HepG2 (cell line): ENCODE measurements around the gene SHROOM2. TPM values are rescaled to one million over a fixed set of nuclear protein-coding genes. Genes with fewer than 3 reads are reported as not detected.

Experiments used
- ATAC-seq: fragments of 200-7000 bp; cut with Tn5 transposase; 3 replicates; pipeline ENCODE4 v1.9.1; 2020; ENCODE audit warnings: mild to moderate bottlenecking, moderate library complexity
- BruUV-seq: library from RNA; stranded (reverse); fragments of 400-500 nt; replicated peaks from 2 replicates; lab custom pipeline; 2021; lab: Mats Ljungman, UMichigan
- CTCF ChIA-PET: fragments of 300-600 bp; formaldehyde crosslinking; extraction: SDS; loops from one replicate; lab custom pipeline; 2021; ENCODE audit warnings: low total read pairs, inconsistent platforms, low intra/inter-chr PET ratio; lab: Yijun Ruan, JAX
- POLR2A ChIA-PET: fragments of 350-600 bp; sonication (Branson Sonifier 250); formaldehyde crosslinking; loops from one replicate; lab custom pipeline; 2020; ENCODE audit warnings: antibody characterized with exemption, inconsistent platforms; lab: Yijun Ruan, JAX
- DNase-seq: peaks from one replicate; pipeline ENCODE4 v3.0.0-alpha.2; 2015; ENCODE audit warnings: low spot score
- FAIRE-seq: peaks from 3 replicates; lab custom pipeline; 2011; peaks lifted over from hg19 to GRCh38; lab: Jason Lieb, UNC
- H2AFZ ChIP-seq: one replicate; pipeline ENCODE4 v1.6.1; 2011; ENCODE audit warnings: low read length, inconsistent platforms
- H3K27ac ChIP-seq: fragments of 300-600 bp; 3 replicates; pipeline ENCODE4 v1.8.0; 2011; ENCODE audit warnings: mixed run types, mild to moderate bottlenecking, mixed read lengths, low read length, inconsistent platforms; ENCODE audit not compliant: insufficient read depth; ENCODE audit errors: extremely low read length
- H3K27me3 ChIP-seq, 2 experiments: fragments of 200-600 bp in 1 of 2; 2 replicates in 1 of 2; 3 replicates in 1 of 2; pipeline versions ENCODE4 v1.6.0 to v1.8.0; 2011; ENCODE audit warnings: low read length in 2 of 2, mild to moderate bottlenecking in 2 of 2, moderate library complexity in 2 of 2, inconsistent platforms in 1 of 2; ENCODE audit not compliant: insufficient read depth in 2 of 2, control insufficient read depth in 1 of 2
- H3K36me3 ChIP-seq, 2 experiments: fragments of 200-600 bp in 1 of 2; replicated peaks in 1 of 2; 2 replicates in 1 of 2; 3 replicates in 1 of 2; pipeline versions ENCODE4 v1.5.1 to v1.8.0; 2011; ENCODE audit warnings: low read length in 2 of 2, inconsistent platforms in 1 of 2; ENCODE audit not compliant: insufficient read depth in 2 of 2, control insufficient read depth in 1 of 2
- H3K4me1 ChIP-seq: 2 replicates; pipeline ENCODE4 v1.5.1; 2012; ENCODE audit warnings: low read length, inconsistent platforms; ENCODE audit not compliant: insufficient read depth
- H3K4me2 ChIP-seq: 2 replicates; pipeline ENCODE4 v1.6.0; 2011; ENCODE audit warnings: low read depth, low read length, inconsistent platforms
- H3K4me3 ChIP-seq, 3 experiments: fragments of 200-600 bp in 1 of 3; sonication (generic), shearing (Covaris generic) in 1 of 3; replicated peaks in 1 of 3; 2 replicates each; pipeline ENCODE4 v1.5.1; 2011 to 2016; ENCODE audit warnings: low read length in 3 of 3, inconsistent platforms in 2 of 3, low read depth in 2 of 3, mild to moderate bottlenecking in 2 of 3, control low read depth in 1 of 3, mixed read lengths in 1 of 3; ENCODE audit not compliant: insufficient read depth in 1 of 3
- H3K79me2 ChIP-seq: one replicate; pipeline ENCODE4 v1.6.1; 2011; ENCODE audit warnings: low read length, inconsistent platforms; ENCODE audit not compliant: insufficient read depth
- H3K9ac ChIP-seq: 2 replicates; pipeline ENCODE4 v1.6.0; 2011; ENCODE audit warnings: mild to moderate bottlenecking, low read depth, low read length, inconsistent platforms; ENCODE audit not compliant: insufficient read depth
- H3K9me3 ChIP-seq: 2 replicates; pipeline ENCODE4 v1.5.1; 2012; ENCODE audit warnings: mild to moderate bottlenecking, low read length
- H4K20me1 ChIP-seq: 2 replicates; pipeline ENCODE4 v1.6.0; 2011; ENCODE audit warnings: inconsistent platforms, mild to moderate bottlenecking, low read length, moderate library complexity; ENCODE audit not compliant: insufficient read depth
- ELF3 ChIP-seq: IDR thresholded peaks from 2 replicates; pipeline ENCODE4 v1.6.1; 2016; ENCODE audit warnings: missing genetic modification reagents, missing compliant biosample characterization
- NFKBIZ ChIP-seq: IDR thresholded peaks from 2 replicates; pipeline ENCODE4 v1.6.1; 2018; ENCODE audit warnings: missing genetic modification reagents, missing compliant biosample characterization
- NKX3-1 ChIP-seq: sonication (generic); formaldehyde crosslinking; IDR thresholded peaks from 2 replicates; pipeline ENCODE4 v1.5.0; 2020; ENCODE audit warnings: missing genetic modification reagents
- RORA ChIP-seq: sonication (generic); formaldehyde crosslinking; IDR thresholded peaks from 2 replicates; pipeline ENCODE4 v1.5.0; 2020; ENCODE audit warnings: mild to moderate bottlenecking, missing genetic modification reagents, moderate library complexity
- ZC3H13 ChIP-seq: sonication (generic); formaldehyde crosslinking; IDR thresholded peaks from 2 replicates; pipeline ENCODE4 v1.8.1; 2023; ENCODE audit warnings: mild to moderate bottlenecking, missing genetic modification reagents, moderate library complexity
- ZMAT3 ChIP-seq: sonication (generic); formaldehyde crosslinking; conservative IDR thresholded peaks from 2 replicates; pipeline ENCODE4 v1.7.0; 2021; ENCODE audit warnings: missing genetic modification reagents
- ZNF281 ChIP-seq: sonication (generic); formaldehyde crosslinking; IDR thresholded peaks from 2 replicates; pipeline ENCODE4 v1.4.0; 2020; ENCODE audit warnings: missing genetic modification reagents, borderline replicate concordance
- ZNF572 ChIP-seq: sonication (generic); formaldehyde crosslinking; IDR thresholded peaks from 2 replicates; pipeline ENCODE4 v1.5.1; 2020; ENCODE audit warnings: mild to moderate bottlenecking, missing genetic modification reagents
- ZNF616 ChIP-seq: sonication (generic); formaldehyde crosslinking; IDR thresholded peaks from 2 replicates; pipeline ENCODE4 v1.5.0; 2020; ENCODE audit warnings: low read depth, mild to moderate bottlenecking, missing genetic modification reagents
- ZNF652 ChIP-seq: IDR thresholded peaks from 2 replicates; pipeline ENCODE4 v1.6.1; 2016; ENCODE audit warnings: low read depth, borderline replicate concordance
- ZNF75D ChIP-seq: sonication (generic); formaldehyde crosslinking; IDR thresholded peaks from 2 replicates; pipeline ENCODE4 v1.8.1; 2023; ENCODE audit warnings: missing genetic modification reagents, mild to moderate bottlenecking, borderline replicate concordance
- ZSCAN30 ChIP-seq: sonication (generic); formaldehyde crosslinking; IDR thresholded peaks from 2 replicates; pipeline ENCODE4 v1.5.0; 2020; ENCODE audit warnings: mild to moderate bottlenecking, missing genetic modification reagents
- WGBS: methylation state at CpG from one replicate; pipeline ENCODE4 v1.1.6; 2017; ENCODE audit warnings: low lambda C conversion rate; 5-methylcytosine and 5-hydroxymethylcytosine counted together
- in situ Hi-C: cut with HindIII; loops from 2 replicates; pipeline ENCODE4 v1.10.0; 2017; ENCODE audit warnings: low pct_unique_long_range_greater_than_20kb; ENCODE audit not compliant: extremely low pct_ligation_motif_present
- intact Hi-C: fragments of 100-400 bp; cut with micrococcal nuclease; formaldehyde crosslinking; loops from one replicate; pipeline ENCODE4 v1.10.0; 2022; ENCODE audit not compliant: unreplicated experiment
- polyA plus RNA-seq, 8 experiments: library from polyadenylated mRNA; depleted of rRNA in 3 of 8; stranded (reverse) in 7 of 8; unstranded in 1 of 8; fragments of >200 nt; fragmentation: Illumina TruSeq in 4 of 8; extraction: Trizol in 4 of 8; gene quantifications; 2 replicates each; pipeline versions ENCODE4 v1.2.1 to v1.2.3, GENCODE V29; 2011 to 2016; ENCODE audit warnings: low read depth in 4 of 8, missing spikeins in 1 of 8, mixed read lengths in 1 of 8; ENCODE audit not compliant: insufficient read depth in 1 of 8
- total RNA-seq, 5 experiments: library from RNA; depleted of rRNA; stranded (reverse); fragments of >200 nt; fragmentation: Illumina TruSeq; extraction: Trizol; gene quantifications; 2 replicates each; pipeline ENCODE4 v1.2.3, GENCODE V29; 2016; ENCODE audit warnings: low read depth in 1 of 5
- TF ChIP-seq, protein P1 (sequence below): IDR thresholded peaks from 2 replicates; pipeline ENCODE4 v1.6.1; 2016; ENCODE audit warnings: low read depth
- TF ChIP-seq, protein P2 (sequence below): sonication (generic); formaldehyde crosslinking; IDR thresholded peaks from 2 replicates; pipeline ENCODE4 v1.5.1; 2020; ENCODE audit warnings: mild to moderate bottlenecking, missing genetic modification reagents, moderate library complexity
- TF ChIP-seq, protein P3 (sequence below): sonication (generic); formaldehyde crosslinking; IDR thresholded peaks from 2 replicates; pipeline ENCODE4 v1.4.0; 2020; ENCODE audit warnings: missing genetic modification reagents; ENCODE audit errors: not compliant biosample characterization

SHROOM2 gene
- total and polyA plus RNA-seq, 2 of the 13 experiments (the other 11 are each of a cell fraction or from before 2014, with no cell fraction given), result 0.92 to 1.4 TPM

DNA sequence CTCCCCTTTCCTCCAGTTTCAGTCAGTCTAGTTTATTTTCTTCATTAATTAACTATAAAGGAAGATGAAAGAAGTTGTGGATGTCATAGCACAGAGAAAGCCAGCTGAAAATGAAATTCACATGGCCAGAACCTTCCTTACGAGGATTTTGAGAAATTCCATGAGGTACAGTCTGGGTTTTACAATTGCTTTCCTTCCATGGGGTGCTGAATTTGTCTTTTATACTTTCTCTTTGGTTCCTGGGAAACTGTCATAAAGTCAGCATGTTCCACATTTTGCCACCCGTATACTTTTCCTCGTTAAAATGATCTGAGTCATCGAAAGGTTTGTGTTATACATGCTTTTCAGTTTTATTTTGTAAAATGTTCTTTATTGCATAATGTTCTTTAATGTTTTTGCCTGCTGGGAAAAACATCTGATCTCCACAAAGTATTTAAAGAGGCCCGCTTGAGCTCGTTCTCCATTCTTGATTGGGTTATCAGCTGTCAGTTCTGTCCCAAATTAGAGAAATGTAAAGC lies 102.8 kb downstream of the SHROOM2 start:
- no peak overlapping the region for H3K9ac ChIP-seq
- TF ChIP-seq ZC3H13 (no peak), ZSCAN30 (CRISPR knock-in tag) (no peak), ZNF572 (CRISPR knock-in tag) (no peak), NKX3-1 (CRISPR knock-in tag) (no peak), ZNF652 (CRISPR knock-in tag) (no peak), ZNF616 (CRISPR knock-in tag) (no peak), ZNF281 (CRISPR knock-in tag) (no peak), ZNF75D (no peak), RORA (CRISPR knock-in tag) (no peak), ZMAT3 (no peak), NFKBIZ (CRISPR knock-in tag) (no peak), ELF3 (no peak)
- TF ChIP-seq, protein P1, sequence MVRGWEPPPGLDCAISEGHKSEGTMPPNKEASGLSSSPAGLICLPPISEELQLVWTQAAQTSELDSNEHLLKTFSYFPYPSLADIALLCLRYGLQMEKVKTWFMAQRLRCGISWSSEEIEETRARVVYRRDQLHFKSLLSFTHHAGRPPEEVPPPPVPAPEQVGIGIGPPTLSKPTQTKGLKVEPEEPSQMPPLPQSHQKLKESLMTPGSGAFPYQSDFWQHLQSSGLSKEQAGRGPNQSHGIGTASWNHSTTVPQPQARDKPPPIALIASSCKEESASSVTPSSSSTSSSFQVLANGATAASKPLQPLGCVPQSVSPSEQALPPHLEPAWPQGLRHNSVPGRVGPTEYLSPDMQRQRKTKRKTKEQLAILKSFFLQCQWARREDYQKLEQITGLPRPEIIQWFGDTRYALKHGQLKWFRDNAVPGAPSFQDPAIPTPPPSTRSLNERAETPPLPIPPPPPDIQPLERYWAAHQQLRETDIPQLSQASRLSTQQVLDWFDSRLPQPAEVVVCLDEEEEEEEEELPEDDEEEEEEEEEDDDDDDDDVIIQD (CRISPR knock-in tag), result no peak
- TF ChIP-seq, protein P2, sequence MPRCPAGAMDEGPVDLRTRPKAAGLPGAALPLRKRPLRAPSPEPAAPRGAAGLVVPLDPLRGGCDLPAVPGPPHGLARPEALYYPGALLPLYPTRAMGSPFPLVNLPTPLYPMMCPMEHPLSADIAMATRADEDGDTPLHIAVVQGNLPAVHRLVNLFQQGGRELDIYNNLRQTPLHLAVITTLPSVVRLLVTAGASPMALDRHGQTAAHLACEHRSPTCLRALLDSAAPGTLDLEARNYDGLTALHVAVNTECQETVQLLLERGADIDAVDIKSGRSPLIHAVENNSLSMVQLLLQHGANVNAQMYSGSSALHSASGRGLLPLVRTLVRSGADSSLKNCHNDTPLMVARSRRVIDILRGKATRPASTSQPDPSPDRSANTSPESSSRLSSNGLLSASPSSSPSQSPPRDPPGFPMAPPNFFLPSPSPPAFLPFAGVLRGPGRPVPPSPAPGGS (CRISPR knock-in tag), result no peak
- TF ChIP-seq, protein P3, sequence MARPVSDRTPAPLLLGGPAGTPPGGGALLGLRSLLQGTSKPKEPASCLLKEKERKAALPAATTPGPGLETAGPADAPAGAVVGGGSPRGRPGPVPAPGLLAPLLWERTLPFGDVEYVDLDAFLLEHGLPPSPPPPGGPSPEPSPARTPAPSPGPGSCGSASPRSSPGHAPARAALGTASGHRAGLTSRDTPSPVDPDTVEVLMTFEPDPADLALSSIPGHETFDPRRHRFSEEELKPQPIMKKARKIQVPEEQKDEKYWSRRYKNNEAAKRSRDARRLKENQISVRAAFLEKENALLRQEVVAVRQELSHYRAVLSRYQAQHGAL, result no peak
- TF ChIP-seq, all 625 proteins: peak for 0
- BruUV-seq, result no TSS peak
- no peaks in the 10 kb centered on the region for H3K27me3 ChIP-seq
- no peak overlapping the region for H2AFZ ChIP-seq
- DNase-seq (no peak), ATAC-seq (no peak), FAIRE-seq (no peak)
- no peaks in the 10 kb centered on the region for H3K36me3 ChIP-seq
- no peak overlapping the region for H3K4me2 ChIP-seq
- H3K27ac ChIP-seq, result no peak overlapping the region
- in situ Hi-C loops (loop anchor here (10.0 kb wide), 2 partner anchors 106 to 216 kb away; no protein-coding TSS in a partner anchor), intact Hi-C loops (no loop called here)
- no peak overlapping the region for H3K4me3 ChIP-seq
- no peaks in the 10 kb centered on the region for H4K20me1 ChIP-seq
- no peaks in the 10 kb centered on the region for H3K79me2 ChIP-seq
- WGBS, result 97% methylated on average over 6 of the region's 6 CpGs
- H3K9me3 ChIP-seq, result no peaks in the 10 kb centered on the region
- CTCF ChIA-PET, result interaction anchor here (1.4 kb wide), 1 partner anchor 231 kb away, joined by 4 read pairs; no protein-coding TSS in a partner anchor
- POLR2A ChIA-PET, result no interaction called here
- 0 out of 2 replicates have a peak, but pooled peaks cover 17% of the 10 kb centered on the region for H3K4me1 ChIP-seq
